Activated effector memory CD4-positive, alpha-beta T cell treated with Interleukin-2 at 50 U/mL for 16 hours (primary cell): Measurements from ENCODE around the gene TAF1B.

Experiments
- DNase-seq: peaks from one replicate; pipeline ENCODE4 v3.0.0-alpha.2; 2020

TAF1B gene

DNA sequence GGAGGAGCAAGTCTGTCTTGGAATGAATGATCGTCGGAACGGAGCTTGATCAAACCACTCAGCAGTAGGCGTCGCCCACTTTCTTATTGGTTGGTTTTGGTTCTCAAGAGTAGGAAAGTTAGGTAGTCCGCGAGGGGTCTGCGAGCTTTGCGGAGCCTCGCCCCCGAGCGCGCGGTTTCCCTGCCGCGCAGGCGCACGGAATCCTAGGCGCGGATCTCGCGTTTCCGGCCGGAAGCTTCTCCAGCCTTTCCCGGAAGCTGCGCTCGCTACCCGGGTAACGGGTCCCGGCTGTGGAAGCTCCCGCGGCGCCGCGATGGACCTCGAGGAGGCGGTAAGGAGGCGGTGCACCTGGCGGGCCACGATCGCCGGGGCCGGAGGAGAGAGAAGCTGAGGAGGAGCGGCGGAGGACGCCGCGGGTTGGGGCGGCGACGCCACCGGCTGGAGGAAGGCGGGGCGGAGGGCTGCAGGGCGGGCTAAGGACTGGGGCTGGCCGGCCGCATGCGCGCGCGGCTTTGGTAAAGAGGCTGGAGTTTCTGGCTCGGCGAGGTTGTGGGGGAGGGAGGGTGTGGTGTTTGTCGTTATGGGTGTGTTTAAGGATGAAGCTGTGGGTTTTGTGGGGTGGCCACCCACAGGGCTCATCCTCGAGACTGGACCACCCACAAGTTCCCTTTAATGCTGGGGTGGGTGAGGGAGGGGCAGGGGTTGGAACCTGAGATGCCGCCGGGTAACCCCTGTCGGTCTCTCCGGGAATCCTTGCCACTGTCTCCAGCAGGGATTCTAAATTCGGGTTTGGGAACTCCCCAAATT is at the start of gene TAF1B:
Gene TAF1B, plus strand, starts transcription at position 246 of the 807 bp plus-strand sequence. Its CDS starts 68 bp downstream, at position 314.
- peak; percentile 73 for DNase-seq

DNA sequence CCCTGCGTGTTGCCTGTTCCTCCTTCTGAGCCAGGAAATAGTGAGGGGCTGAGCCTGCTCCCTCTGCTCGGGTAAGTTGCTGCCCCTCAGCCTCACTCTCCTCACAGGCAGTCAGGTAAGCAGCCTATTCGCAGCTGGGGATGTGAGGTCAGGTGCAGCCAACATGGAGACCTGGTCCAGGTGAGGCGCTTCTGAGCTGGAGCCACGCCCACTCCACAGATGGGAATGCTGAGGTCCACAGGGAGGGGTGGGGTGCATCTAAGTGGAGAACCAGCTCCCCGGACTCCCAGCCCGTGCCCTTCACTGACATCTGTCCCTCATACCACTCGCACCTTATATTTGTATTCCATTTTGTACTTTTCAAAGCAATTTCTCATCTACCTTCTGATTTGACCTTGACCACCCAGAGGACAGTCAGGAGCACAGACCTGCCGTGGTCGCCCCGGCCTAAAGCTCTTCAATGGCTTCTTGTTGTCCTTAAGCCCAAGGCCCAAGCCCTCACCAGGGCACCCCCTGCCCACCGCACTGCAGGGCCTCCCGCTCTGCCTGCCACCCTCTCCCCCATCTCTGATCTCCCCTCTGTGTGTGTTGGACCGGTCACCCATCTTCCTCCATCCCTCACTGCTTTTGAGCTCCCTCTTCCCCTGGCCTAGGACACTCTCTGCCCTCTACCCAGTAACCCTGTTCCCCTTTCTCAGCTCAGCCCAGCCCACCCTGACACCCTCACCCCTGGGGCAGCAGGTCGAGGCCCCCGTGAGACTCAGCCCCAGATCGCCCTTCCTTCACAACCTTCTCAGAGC is 49.2 kb upstream of the TAF1B start:
- DNase-seq: no peak

DNA sequence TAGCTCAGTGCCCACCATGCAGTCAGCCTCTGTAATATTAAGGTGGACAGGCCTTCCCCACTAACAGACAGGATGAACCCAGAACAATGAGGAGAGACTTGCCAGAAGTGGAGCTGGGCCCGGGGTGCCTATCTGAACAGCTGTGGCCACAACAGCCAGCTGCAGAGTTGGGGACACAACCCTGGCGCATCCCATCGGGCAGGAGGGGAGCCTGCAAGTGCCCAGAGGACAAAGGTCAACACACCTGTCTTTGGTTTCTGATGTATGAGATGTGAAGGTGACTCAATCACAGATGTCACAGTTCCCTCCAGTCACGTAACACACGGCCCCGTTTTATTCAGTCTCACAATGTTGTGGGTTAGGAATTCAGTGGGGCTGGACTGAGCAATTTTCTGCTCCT is 48.2 kb upstream of the TAF1B start:
- DNase-seq: no peak

DNA sequence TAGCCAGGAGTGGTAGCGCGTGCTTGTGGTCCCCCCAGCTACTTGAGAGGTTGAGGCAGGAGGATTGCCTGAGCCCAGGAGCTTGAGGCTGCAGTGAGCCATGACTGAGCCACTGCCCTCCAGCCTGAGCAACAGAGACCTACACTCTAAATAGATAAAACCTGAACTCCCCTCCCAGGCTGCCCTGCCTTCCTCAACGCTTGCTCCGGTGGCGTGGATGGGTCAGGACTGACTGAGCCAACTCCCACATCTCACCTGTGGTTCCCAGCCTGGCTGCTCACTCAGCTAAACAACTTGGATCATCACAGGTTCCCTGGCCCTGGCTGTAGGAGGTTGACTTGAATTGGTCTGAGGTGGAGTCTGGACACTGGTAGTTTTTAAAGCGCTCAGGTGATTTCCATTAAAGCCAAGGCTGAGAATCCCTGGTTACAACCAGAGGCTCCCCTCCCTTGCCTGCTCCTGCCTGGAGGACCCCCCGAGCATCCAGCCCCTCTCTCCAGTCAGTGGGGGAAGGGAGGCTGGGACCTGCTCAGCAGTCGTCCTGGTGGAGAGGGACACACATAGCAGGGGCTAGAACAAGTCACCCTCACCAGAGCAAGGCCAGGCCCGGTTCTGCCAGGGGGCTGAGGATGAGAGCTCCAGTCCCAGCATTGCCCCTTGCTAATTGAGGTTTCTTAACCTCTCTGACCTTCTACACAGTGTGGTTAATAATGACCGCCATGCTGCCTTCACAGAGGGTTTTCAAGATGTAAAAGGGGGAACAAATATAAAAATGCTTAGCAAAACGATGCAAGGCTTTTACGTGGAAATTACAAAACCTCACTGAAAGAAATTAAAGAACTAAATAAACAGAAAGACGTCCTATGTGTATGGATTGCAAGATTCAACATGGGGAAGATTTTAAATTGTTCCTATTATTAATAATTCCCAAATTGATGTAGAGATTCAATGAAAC is 46.9 kb upstream of the TAF1B start:
- no peak for DNase-seq

DNA sequence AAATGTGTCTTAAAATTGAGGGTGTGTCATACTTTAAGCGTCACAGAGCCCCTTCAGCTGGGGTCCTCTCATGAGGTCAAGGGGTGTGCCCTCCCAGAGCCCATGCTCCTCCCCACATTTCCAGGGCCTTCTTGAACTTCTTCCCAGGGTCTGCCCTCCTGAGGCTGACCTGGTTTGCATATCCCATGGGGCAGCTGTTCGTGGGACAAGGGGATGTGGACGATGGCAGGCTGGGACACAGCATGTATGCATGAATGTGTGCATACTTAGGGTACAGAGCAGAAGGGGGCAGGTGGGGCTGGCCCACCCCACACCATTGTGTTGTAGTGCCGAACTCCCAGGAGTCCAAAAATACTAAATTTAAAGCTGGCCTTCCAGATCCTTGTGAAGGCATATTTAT is 46.2 kb upstream of the TAF1B start:
- no peak for DNase-seq

DNA sequence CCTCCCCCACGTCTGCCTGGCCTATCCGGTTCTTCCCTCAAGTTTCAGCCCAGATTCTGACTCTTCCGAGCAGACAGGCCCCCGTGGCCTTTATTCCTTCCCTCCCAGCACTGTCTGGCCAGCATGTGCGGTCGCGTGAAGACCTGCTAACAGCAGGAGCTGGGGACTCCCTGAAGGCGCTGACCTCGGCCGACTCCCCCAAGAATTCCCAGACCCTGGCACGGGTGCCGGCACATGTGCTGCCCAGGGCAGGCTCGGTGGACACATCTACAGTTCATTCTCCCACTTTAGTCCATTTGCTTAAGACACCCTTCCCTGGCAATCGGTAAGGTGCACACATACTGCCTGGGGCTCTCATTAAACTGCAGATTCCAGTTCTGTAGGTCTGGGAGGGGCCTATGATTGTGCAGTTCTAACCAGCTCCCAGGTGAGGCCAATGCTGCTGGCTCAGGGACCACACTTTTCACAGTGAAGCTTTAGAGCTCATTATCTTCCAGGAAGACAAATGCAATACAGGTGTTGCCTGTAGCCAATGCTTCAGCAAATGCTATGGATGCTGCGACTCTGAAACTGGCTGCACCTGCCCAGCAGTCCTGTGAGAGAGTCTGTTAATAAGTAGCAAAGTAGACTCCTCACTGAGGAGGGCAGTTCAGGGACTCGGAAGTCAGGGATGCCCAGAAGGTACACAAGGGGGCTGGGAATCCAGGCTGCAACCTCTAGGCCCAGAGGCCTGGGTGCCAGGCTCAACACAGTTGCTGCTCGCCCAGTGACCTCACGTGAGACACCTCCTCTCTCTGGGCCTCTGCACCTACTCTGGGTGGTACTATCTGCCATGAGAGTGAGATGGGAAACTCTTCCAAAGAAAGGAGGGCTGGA is 45.4 kb upstream of the TAF1B start:
- no peak for DNase-seq

DNA sequence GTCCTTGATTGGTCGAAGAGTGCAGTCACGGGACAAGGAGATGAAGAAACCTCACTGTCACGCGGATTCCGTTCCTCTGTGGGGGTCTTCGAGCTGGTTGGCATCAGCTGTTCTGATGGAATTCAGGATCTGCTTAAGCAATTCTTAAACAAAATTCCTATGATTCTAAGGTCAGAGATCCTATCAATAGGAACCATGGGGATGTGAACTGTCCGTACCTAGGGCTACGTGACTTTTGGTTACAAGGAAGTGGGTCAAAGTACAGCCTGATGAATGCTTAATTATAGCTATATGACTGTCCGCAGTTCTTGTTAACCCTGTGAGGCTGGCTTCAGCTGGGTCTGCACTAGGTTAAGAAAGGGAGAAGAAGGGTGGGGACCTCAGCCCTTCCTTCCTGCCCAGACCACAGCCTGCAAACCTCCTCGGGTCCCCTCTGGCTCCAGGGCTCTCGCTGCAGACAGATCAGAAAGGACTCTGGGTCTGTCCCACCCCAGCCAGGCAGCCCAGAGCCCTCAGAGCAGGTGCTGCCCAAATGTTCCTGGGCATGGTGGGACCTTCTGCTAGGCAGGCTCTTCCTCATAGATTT is 44.2 kb upstream of the TAF1B start:
- no peak for DNase-seq

DNA sequence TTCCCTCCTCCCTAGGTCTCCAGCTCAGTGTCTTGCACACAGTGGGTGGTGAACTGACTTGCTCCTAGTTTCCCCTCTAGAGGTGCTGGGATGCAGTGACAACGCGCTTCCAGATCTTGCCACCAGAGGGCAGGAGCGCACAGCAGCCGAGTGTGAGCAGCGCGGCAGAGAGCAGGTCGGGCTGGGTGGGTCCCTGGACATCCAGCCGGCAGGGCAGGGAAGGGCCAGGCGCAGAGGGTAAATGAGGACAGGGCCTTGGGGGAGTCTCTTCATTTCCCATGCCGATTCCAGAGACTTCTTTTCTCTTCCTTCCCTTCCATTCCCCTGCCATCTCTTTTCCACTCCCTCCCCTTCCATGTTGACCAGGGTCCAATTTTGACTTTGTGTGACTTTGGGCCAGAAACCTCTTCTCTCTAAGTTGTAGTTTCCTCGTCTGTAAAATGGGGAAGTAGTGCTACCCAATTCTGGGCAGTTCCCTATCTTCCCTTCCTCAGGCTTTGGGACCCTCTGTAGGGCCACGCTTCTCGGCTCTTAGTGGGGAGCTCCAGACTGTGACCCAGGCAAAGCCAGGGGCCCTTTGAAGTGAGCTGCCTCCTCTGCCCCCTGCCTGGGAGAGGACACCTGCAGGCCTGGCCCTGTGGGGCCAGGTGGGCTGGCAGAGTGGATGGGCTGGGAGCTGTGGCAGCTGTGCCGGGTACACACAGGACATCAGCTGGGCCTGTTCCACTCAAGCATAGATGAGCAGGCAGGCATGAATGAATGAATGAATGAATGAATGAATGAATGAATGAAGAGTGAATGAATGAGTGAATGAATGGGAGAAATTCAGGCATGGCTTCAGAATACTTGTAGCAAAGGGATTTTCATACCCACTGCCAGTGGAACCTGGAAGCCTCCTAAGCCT is 43.3 kb upstream of the TAF1B start:
- DNase-seq: peak; percentile 73

DNA sequence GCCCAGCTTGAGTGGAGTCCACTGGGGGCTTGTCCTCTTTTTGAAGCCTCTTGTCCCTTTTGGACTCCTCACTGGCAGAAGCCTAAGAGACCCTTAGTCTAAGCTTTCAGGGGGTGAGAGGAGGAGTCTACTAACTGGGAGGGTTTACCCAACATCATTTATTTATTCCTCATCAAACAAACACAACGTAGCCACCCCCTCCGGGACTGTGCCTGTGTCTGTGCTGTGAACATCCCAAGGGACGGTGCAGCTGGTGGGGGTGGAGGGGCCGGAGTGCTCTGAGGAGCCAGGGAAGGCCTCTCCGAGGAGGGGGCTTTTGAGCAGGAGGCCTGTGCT is 42.7 kb upstream of the TAF1B start:
- DNase-seq: no peak

DNA sequence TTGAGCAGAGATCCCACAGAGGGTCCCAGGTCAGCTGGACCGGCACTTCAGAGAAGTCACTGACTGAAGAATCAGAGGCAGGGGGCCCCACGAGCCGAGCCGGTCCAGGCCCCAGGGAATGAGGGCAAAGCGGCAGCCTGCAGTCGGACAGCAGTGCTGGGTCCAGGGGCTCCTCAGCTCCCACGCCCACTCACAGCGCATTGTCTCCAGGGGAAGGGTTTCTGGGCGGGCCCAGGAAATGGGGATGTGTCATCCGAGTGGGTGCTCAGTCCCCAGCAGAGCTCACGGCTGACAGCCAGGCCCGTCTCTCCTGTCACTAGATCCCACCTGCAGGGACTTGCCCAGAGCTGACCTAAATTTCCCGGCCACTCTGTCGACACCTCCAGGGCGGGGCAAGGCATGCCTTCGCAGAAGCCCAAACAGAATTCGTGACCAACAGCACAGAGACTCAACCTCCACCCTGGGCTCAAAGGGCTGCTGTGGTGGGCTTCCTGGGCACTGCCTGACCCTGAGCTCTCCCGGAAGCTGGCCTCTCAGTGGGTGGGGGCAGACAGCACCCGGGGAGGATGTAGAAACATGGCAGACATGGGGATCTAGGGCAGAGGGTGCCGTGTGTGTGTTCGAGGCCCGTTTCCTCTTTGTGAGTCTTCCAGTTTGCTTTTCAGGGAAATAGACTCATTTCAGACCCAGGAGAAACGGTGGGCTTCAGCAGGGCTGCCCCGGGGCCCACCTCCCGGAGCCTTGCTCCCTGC is 42.1 kb upstream of the TAF1B start:
- peak; percentile 53 for DNase-seq

DNA sequence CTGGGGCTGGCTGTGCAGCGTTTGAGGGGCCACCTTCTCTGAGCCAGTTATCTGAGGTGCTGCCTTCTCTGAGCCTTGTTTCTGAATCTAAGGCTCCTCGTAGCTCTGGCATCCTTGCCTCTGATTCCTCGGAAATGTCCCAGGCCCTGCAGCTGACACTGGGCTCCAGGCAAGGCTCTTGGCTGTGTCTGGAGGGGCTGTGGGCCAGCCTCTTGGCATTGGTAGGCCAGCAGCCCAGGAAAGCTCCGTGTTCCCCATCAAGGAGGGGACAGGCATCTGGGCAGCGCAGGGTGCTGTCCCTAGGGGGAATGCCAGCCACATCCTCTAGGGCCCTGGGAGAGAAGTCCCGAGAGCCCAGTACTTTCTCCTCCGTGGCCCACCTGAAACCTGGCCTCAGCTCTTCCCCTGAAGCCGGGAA is 40.7 kb upstream of the TAF1B start:
- DNase-seq: no peak

DNA sequence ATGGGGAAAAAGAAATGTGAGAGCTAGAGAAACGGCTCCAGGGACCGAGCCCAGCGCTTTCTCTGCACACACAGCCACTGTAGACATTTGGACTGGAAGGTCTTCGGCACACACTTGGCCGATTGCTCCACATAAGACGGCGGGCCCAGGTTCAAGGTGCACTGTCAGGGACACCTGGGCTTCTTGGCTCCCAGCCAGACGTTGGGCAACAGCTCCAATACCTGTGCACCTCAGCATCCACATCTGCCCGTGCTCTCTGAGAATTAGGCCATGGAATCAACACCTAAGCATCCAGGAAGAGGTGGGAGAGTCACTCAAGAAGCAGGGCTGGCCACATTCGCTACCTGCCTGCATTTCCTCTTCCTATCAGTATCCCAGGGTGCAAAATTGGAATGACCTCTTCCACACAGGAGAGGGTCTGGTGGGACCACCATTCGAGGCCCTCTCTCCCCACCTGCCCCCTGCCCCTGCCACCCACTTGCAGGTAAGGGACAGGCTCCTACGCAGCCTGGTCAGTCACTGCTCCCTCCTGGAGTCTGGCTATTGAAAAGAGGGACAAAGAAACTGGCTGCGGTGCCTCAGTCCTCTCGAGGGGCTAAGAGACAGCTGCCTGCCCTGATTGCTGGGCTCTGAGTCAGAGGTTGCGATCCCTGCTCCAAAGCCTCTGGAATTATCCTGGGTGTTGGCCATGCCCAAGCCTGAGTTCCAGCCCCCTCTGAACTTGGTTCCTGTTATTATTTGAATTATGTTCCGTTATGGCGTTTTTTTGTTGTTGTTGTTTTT is 40.1 kb upstream of the TAF1B start:
- no peak for DNase-seq

DNA sequence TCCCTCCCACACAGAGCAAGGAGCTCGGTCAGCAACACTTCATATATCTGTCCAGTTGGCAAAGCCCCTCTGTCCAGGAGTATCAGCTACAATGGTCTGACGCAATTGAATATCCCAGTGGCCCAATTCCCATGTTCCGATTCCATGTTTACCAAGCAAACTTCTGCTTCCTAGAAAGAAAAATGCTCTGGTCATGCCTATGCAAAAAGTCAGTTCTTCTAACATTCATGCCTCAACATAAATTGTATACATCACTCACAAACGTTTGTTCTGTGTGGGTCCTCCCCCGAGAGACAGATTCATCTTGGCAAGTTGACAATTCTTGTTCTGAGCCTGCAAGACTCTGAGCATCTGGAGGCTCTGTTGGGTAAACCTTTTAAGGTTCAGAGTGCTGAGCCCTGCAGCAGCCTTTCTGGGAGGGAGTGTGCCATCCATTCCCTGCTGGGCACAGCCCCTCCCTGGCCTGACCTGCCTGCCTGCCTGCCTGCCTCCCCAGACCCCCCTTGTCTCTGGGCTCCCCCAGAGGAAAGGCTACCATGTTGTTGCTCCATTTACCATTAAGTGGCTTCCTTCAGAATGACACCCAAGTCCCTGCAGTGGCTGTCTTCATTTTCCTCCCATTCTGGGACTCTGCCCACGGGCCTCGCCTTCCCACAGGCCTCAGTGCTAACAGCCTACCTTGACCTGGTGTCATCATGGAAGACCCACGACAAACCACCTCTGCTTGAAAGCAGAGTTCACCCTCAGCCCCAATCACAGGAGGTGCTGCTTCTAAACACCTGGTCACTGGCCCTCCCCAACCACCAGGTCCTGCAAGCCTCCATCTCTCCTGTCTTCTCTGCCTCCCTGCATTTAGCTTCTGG is 37.6 kb upstream of the TAF1B start:
- DNase-seq: no peak

DNA sequence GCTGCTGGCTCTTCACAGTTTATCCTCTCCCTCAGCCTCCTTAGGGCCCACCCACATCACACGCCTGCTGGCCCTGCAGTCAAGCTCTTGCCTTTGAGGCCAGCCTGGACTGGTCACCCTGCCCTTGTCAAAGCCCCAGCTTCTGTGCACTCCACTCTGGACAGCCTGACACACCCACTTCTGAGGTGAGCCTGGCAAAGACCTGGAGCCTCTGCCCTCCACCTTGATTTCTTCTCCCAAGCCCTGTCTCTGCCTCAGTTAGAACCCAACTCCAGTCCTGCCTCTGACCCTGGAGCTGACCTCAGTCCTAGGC is 37.0 kb upstream of the TAF1B start:
- DNase-seq: no peak

DNA sequence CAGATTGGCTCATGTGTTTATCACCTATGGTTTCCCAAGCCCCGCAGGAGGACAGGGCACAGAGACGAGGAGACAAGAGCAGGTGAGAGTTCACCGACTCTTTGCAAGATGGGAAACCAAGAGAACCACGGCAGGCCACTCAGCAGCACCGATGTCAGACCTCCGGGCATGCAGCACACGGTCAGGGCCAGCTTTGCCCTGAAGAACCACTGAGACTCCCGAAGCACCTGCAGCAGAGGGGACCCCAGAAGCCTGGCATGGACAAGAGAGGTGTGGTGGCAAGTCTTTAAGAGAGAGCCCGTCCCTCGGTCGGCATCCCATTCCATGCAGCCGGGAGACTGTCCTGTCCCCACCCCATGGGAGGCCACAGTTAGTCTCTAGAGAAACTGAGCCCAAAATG is 36.6 kb upstream of the TAF1B start:
- DNase-seq: no peak

DNA sequence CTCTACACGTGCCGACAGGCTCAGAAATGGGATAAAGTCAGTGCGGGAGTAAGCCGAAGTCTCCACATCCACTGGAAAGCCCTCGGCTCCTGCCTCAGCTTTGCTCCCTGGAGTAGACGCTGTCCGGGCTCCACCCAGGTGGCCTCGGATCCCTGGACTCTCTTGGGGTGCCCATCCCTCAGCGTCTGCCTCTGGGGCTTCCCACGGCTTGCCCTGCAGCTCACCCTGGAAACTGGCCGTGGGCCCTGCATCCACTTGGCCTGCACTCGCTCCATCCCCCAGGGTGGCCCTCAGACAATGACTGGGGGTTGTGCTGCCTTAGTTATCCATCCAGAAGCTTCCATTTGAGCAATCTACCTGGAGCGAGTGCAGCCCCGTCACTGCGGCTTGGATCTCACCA is 36.2 kb upstream of the TAF1B start:
- no peak for DNase-seq

DNA sequence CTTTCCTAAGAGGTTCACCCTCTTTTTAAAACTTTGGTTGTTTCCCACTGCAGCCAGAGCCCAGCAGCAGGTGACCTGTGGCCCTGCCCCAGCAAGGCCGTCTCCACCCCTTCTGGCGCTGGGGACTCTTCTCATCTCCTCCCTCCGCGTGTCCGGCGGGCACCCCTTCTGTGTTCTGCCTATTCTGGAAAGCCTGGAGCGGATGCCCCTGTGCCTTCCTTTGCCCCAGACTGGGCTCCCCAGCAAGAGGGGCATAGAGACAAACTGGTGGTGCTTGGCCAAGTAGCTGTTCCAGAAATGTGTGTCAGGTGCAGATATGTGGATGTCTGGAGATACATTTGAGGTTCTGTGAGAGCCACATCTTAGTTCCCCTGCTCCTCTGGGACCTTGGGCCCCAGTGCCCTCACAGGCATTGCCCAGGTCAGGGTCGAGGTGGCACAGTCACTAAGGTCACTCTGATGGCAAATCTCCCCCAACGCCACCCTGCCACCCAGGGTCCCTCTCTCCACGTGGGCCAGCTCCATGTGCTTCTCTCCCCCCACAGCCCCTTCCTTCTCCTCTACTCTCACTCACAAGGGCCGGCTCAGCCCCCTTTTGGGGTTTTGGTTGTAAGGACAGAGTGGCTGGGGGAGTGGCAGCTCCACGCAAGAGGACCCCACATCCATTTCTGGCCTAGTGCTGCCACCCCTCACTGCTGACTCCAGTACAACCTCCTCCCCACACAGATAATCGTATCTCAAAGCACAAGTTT is 35.5 kb upstream of the TAF1B start:
- no peak for DNase-seq
